Measurements from ENCODE around the gene GUCY1A1.
"Not testable (repeated sequence)": the region's sequence is repeated elsewhere in the genome, so short reads cannot be mapped to it uniquely, and the experiment has no call there.

GUCY1A1 gene, protein sequence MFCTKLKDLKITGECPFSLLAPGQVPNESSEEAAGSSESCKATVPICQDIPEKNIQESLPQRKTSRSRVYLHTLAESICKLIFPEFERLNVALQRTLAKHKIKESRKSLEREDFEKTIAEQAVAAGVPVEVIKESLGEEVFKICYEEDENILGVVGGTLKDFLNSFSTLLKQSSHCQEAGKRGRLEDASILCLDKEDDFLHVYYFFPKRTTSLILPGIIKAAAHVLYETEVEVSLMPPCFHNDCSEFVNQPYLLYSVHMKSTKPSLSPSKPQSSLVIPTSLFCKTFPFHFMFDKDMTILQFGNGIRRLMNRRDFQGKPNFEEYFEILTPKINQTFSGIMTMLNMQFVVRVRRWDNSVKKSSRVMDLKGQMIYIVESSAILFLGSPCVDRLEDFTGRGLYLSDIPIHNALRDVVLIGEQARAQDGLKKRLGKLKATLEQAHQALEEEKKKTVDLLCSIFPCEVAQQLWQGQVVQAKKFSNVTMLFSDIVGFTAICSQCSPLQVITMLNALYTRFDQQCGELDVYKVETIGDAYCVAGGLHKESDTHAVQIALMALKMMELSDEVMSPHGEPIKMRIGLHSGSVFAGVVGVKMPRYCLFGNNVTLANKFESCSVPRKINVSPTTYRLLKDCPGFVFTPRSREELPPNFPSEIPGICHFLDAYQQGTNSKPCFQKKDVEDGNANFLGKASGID

DNA sequence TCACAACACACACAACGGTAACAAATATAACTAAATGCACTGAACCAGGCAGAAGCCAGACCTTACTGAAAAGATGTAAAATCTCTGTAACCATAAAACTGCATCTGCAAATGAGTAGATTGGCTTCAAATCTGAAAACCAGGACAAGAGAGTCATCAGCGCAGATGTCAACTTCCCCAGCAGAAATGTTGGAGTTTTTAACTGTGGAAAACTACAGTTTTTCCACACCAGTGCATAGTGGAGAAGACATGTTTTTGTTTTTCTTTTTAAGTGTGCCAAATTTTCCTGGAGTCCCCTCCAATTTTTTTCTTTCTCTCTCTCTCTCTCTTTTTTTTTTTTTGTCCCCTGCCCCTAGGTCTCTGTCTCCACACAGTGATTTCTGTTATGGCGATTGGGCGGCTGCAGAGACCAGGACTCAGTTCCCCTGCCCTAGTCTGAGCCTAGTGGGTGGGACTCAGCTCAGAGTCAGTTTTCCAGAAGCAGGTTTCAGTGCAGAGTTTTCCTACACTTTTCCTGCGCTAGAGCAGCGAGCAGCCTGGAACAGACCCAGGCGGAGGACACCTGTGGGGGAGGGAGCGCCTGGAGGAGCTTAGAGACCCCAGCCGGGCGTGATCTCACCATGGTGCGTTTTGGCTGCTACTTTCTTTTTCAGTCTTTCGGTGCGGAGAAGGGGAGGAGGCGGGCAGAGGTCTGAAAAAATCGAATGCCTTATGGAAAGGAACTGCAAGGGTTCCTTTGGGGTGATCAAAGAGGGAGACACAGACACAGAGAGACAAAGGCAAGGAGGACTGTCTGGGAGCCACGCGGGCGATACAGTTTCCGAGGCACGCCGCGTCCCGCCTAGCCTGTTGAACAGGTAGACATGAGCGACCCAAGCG is at the start of gene GUCY1A1:
TSS of gene GUCY1A1 (plus strand) at position 505 of the 878 bp plus-strand sequence. CDS start 30,020 bp downstream, outside the sequence.
- DNase-seq (ENCODE audit: low spot score): no peak

DNA sequence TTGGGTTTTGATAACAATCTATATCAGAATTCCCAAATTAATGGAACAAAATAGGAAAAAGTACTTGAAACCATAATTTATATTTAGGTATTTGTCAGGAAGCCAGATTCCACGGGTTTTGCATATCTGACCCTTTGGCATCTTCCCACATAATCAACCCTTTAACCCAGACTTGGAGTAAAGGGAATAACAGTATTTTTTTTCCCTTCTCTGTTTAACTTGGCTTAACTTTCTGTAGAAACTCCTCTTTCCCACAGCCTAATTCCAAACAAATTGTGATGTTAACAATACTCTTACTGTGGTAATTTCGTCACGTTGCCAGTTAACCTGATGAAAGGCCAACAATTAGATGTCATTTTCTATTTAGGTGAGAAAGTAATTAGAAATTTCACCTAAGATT is 49.4 kb upstream of the GUCY1A1 start:
- no peak for DNase-seq (ENCODE audit: low spot score)

DNA sequence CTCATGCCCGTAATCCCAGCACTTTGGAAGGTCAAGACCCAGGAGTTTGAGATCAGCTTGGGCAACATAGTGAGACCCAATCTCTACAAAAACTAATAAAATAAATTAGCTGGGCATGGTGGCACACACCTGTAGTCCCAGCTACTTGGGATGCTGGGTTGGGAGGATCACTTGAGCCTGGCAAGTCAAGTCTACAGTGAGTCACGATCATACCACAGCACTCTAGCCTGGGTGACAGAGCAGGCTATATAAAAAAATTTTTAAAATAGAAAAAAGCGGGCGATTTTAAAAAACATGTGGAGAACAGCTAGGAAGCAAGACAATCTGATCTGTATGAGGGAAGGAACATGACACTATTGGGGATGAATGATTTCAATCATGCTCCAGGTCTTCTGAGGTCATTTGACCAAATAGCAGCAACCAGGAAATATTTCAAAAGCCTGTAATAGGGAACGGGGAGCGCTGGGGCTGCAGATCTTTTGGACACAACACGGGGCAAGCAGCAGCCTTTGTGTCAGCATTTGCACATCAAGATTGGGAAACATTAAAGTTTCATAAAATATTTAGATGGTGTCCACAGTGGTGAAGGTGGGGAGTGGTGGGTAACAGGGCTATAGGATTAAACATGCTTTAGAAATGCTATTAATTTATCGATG is 48.3 kb upstream of the GUCY1A1 start:
- no peak for DNase-seq (ENCODE audit: low spot score)

DNA sequence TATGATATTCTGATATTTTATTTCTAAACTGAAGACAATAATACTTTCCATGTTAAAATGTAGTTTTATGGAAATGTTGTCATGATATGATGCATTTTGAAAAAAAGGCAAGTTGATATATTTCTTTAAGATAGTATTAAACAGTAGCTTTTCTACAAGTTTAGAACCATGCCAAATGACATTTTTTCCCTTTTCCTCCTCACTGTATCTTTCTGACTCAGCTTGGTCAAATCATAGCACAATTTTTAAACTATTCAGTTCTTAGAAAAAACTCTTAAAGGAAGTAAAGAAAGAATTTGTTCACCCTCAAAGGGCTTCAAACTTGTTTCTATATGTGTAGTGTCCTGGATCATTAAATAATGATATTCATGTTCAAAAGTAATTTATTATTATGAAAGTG is 46.0 kb upstream of the GUCY1A1 start:
- no peak for DNase-seq (ENCODE audit: low spot score)

DNA sequence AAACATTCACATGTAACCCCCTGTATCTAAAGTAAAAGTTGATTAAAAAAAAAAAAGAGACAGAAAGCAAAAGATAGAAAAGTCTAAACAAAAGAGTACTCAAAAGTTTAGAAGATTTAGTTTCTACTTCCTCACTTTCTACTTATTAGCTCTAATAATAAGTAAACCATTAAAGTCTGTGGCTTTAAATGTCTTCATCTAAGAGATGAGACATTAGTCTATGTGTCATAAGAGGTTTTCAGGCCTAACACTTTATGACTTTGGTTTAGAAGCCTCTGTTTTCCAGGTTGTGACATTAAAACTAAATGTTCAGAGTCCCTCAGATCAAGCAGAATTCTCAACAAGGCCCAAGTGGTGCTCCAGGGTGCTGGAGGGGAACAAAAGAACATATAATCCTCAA is 42.2 kb upstream of the GUCY1A1 start:
- DNase-seq (ENCODE audit: low spot score): no peak

DNA sequence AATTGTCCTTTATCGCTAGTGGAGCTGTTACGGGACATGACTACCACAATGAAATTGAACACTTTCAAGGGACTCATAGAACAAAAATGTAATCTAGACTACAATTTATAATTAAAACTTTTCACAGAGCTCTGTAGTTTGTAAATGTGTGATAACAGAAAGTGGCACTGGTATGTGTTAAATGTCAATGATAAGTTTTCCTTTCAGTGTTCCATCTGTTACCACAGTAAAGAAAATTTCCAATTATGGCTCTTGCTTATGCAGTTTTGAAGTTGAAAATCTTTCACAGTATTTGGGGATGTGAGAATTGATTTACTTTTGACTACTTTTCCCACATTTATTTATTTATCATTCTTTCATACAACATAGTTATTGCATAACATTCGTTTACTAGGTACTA is 40.1 kb upstream of the GUCY1A1 start:
- DNase-seq (ENCODE audit: low spot score): no peak

DNA sequence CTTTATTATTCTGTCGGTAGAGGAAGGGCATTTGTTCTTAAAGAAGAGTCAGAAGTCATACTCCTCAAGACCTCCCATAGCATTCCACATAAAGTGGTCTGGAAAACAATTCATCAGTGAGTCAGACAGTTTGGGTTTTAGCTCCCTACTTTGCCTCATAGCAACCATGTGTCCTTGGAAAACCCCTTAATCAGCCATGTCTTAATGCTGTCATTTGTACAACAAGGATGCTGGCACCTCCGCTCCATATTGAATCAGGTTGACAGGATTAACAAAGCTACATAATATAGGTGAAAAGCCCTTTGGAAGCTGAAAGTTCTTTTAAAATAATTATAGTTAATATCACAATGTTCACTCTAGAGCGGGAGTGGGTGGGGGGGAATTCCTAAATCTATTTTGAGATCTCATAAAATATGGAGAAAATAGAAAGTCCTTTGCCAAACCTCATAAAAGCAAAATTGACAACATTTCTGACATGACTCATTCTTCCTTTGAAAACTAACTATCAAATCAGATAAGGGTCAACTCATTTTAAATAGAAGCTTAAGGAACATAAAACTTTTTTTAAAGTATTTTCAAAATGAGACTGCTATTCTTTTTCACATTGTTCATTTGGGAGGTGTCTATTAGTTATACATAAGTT is 37.3 kb upstream of the GUCY1A1 start:
- no peak for DNase-seq (ENCODE audit: low spot score)

DNA sequence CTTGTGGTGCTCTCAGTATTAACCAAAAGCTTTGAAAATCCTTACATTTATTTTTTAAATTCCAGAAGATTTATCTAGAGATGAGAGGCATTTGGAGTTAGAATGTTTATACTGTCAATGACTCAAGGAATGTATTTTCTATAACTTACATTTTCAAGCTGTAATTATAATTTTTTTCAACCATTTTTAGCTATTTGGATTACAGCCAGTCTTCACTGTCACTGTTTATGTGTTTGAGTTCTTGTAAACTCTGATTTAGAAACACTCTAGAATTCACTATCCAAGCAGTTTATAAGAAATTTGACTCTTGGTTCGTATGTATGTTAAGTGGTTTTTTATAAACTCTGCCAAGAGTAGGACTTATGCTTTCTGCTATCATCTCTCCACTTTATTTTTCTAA is 36.7 kb upstream of the GUCY1A1 start:
- DNase-seq (ENCODE audit: low spot score): no peak

DNA sequence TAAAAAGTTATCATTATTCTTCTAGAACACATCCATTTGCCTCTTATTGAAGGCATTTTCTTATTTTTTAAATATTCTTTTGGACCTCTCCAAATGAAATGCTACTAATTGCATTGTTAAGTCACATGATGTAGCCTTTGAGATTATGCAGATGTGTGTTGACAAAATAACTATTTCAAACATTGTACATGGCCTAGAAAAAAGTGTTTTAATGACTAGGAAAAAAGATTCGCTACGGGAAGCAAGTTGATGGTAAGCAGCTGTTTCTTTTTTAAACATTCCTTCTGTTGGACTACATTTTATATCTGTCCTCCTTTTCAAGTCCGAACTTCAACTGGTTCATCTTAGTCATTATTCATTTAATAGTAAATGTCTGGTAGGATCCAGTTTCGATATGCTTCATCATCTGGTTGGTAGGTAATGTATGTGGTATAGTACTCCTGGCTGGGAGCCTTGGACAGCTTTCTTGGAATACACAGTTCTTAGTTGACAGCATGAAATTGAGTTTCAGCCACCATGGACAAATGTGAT is 34.3 kb upstream of the GUCY1A1 start:
- DNase-seq (ENCODE audit: low spot score): no peak

DNA sequence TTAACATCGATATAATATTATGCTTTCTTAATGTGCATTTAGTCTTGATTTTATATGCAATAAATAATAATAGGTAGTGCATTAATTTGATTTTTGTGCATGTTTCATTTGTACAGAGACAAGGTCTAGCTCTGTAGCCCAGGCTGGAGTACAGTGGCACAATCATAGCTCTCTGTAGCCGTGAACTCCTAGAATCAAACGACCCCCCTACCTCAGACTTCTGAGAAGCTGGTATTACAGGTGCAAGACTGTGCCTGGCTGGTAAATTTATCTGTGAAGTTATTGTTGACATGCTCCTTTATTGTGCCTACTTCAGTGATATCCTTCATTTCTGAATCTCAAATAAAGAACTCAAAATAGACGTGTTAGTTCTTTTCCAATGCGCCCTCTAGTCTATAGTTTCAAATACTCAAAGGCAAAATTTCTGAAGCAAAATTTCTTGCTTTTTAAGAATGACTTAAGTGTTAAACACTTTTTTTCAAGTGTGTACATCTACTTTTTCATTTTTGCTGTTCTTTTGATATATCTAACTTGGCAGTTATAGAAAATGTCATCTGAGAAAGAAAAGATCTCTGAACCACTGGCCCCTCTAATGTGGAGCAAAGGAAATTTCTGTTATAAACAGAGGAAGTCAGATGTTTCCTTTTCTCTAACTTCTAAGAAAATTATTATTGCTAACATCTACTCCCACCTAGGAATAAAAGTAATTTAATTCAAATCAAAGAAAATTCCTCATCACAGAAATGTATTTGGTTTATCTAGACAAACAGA is 28.3 kb upstream of the GUCY1A1 start:
- no peak for DNase-seq (ENCODE audit: low spot score)

DNA sequence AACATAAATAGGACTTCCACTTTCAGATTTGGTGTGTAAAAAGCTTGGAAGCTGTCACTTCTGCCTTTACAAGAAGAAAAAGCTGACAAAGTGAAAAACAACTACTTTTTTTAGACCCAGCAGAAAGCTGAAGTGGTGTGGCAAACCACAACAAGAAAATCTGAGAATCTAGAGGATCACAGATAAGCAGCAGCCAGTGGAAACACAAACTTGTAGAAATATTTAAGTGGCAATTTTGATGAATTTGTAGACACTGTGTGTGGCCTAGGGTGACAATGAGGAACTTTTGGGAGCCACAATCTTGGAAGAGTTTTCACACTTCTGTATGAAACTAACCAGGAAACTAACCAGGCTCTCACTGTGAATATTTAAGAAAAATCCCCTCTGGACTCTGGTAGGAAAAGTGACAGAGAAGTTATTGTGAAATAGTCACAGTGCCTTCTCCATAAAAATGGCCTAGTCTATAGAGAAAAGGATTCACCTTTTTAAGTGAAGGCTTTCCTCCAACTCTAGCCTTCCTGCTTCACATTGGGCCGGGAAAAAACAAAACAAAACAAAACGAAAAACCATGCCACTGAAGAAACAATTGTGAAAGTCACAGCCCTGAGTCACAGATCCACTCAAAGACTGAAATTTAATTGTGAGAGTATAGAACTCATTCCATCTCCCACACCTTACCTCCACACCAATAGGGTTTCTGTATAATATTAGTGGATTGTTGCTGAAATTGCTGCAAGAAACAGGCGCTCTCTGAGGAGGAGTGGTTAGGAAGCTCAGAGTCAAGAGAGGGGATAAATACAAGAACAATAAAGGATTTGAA is 26.7 kb upstream of the GUCY1A1 start:
- DNase-seq (ENCODE audit: low spot score): no peak

DNA sequence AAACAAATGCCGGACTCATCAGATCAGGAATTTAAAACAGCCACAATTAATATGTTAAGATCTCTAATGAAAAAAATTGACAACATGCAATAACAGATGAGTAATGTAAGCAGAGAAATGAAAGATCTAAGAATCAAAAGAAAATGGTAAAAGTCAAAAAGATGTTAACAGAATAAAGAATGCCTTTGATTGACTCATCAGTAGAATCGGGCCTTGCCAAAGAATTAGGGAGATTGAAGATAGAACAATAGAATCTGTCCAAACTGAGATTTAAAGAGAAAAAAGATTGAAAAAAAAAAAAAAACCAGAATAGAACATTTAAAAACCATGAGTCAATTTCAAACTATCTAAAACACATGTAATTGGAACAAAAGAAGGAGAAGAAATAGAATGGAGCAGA is 25.9 kb upstream of the GUCY1A1 start:
- no peak for DNase-seq (ENCODE audit: low spot score)

DNA sequence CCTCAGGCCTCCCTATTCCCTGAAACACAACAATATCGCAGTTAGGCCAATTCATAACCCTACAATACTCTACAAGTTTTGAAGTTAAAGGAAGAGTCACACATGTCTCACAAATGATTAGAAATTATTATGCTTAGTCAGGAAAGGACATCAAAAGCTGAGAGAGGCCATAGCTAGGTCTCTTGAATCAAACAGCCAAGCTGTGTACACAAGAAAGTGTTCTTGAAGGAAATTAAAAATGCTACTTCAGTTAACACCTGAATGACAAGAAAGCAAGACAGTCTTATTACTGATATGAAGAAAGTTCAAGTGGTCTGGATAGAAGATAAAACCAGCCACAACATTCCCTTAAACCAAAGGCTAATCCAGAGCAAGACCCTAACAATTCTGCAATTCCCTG is 23.6 kb upstream of the GUCY1A1 start:
- DNase-seq (ENCODE audit: low spot score): no peak

DNA sequence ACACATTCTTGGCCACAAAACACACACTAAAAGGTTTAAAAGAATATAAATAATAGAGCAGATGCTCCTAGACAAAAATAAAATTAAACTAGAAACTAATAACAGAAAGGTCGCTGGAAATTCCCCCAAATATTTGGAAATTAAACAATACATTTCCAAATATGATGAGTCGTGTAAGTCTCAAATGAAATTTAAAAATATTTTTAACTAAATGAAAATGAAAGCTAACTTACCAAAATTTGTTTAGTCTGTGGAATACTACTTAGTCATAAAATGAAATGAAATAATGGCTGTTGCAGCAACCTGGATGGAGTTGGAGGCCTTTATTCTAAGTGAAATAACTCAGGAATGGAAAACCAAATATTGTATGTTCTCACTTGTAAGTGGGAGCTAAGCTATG is 20.6 kb upstream of the GUCY1A1 start:
- DNase-seq (ENCODE audit: low spot score): no peak

DNA sequence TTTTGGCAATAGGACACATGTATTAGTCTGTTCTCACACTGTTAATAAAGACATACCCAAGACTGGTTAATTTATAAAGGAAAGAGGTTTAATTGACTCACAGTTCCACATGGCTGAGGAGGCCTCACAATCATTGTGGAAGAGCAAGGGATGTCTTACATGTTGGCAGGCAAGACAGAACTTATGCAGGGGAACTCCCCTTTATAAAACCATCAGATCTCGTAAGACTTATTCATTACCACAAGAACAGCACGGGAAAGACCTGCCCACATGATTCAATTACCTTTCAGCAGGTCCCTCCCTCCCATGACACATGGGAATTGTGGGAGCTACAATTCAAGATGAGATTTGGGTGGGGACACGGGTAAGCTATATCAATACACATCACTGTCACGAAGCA is 15.9 kb upstream of the GUCY1A1 start:
- not testable (repeated sequence) for DNase-seq (ENCODE audit: low spot score)

DNA sequence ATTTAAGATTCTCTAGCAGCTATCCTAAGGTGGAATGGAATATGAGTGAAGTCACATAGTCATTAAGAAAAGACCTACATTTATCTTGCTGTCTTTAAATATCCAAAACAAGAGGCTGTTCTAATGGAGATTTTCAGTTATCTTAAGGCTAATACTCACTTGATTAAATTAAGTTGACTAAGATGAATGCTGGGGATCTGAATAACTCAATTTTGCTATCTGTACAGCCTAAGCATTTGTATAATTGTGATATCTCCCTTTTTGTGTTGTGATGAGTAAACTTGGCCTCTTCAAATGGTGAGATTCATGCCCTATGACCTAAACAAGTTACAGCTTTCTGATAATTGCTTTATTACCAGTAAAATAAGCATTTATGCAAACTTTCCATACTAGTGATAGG is 13.6 kb upstream of the GUCY1A1 start:
- DNase-seq (ENCODE audit: low spot score): no peak

DNA sequence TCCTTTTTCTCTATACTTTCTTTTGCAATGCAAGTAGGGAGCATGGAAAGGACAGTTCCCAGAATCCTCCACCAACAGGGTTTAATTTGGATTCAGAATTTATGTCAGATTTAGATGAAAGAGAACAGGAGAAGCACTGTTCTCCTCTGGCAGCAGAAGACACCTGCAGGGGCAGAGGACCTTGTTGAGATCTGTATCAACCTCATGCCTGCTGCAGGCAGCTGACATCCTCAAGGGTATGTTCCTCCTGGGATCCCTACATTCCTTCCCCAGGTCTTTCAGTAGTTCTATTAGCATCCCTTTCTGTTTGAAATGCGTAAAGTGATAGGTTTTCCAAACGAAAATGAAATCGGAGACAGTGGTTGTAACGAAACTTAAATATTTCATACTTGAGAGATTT is 10.6 kb upstream of the GUCY1A1 start:
- no peak for DNase-seq (ENCODE audit: low spot score)

DNA sequence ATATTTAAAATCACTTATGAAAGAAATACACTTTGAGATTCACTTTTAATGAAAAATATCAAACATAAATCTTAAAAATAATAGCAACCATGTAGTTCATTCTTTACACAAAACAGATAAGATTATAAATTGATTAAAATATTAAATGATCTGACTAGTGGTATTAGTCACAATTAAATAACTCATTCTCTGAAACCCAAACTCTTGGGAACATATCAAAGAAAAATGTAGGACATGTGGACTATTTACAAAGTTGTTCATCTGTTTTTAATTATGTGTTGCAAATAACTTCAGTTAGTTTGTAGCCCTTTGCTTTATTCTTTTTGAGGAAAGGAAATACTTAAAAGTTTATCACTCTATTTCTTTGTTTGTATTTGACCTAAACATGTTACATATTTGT is 9.5 kb upstream of the GUCY1A1 start:
- DNase-seq (ENCODE audit: low spot score): no peak

DNA sequence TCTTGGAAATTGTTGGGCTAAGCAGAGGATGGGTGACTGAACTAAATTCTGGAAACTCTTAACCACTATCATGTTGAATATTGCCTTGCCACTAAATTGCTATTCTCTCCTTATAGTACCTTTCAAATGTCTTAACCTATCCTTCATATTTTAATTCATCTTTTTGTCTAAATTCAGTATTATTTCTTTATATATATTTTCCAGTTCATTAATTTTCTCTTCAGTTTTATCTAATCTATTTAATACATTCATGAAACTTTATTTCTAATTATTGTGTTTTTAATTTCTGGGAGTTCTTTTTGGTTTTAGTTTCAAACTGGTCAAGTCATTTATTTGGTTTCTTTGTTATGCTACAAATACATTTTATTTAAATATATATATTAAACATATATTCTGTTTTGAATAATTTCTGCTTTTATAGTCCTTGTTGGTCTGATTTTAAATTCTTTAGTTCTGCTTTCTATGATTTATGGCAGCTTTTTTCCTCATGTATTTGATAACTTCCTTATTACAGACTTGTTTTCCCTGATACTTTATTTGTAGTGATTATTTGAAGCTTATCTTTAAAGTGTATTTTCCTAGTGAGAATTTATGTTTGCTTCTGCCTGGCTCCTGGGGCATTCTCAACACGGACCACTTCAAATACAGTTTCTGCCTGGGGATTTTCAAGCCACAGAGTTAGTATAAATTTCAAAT is 8.5 kb upstream of the GUCY1A1 start:
- DNase-seq (ENCODE audit: low spot score): no peak

All from CD4-positive, alpha-beta T cell treated with Interleukin-6 at 100 ng/mL for 8 hours (primary cell).